ENCODE measurements around the gene THOC2. TPM values are rescaled to one million over a fixed set of nuclear protein-coding genes. Genes with fewer than 3 reads are reported as not detected.

The THOC2 gene
- total and polyA plus RNA-seq, 2 of the 8 experiments (the other 6 are each of a cell fraction or from before 2014, with no cell fraction given): 32.7 to 68.8 TPM

- no peak overlapping the region for H3K23ac ChIP-seq (ENCODE audit: insufficient read length)
- peaks cover 0 to 3% (median 0%) of the 10 kb centered on the region in 4 experiments; a peak in 2 of 7 replicates for H3K4me1 ChIP-seq (replicated peaks in 1 of 4; ENCODE audit: control insufficient read depth in 3 of 4, insufficient read depth in 4 of 4, low read length in 3 of 4)
- no peak overlapping the region for H3K14ac ChIP-seq (ENCODE audit: insufficient read length)
- H3K9me3 ChIP-seq (ENCODE audit: insufficient read depth in 2 of 2, low read depth in 1 of 2, low read length in 1 of 2): no peaks in the 10 kb centered on the region
- H3K18ac ChIP-seq (ENCODE audit: extremely low read depth, low read length): no peak overlapping the region
- ChIA-PET CTCF (ENCODE audit: partially characterized antibody) (interaction anchor here (1.3 kb wide), 1 partner anchor 13 kb away, joined by 6 read pairs; no protein-coding TSS in a partner anchor), POLR2A (ENCODE audit: partially characterized antibody) (interaction anchor here (1.5 kb wide), 1 partner anchor 10 kb away, joined by 4 read pairs; the partner anchor contains the start of gene THOC2)
- H3K27me3 ChIP-seq (replicated peaks in 1 of 4; ENCODE audit: control insufficient read depth in 3 of 4, extremely low read depth in 1 of 4, insufficient read depth in 3 of 4, low read length in 3 of 4): no peaks in the 10 kb centered on the region
- no peak overlapping the region for H4K5ac ChIP-seq (ENCODE audit: insufficient read length, low read depth, low read length)
- H3K4ac ChIP-seq (replicated peaks; ENCODE audit: insufficient read length, low read depth, low read length): no peak overlapping the region
- H2AFZ ChIP-seq (ENCODE audit: low read length): no peak overlapping the region
- H4K91ac ChIP-seq (replicated peaks; ENCODE audit: insufficient read length, low read length): no peak overlapping the region
- H3K27ac ChIP-seq (ENCODE audit: low read depth, low read length): no peak overlapping the region
- no peak overlapping the region for H2AK5ac ChIP-seq (ENCODE audit: low read depth, low read length)
- no peak overlapping the region for H2BK15ac ChIP-seq (ENCODE audit: low read length)
- H4K8ac ChIP-seq (ENCODE audit: extremely low read depth, insufficient read depth, low read length): no peak overlapping the region
- no peak overlapping the region for H3K56ac ChIP-seq (replicated peaks; ENCODE audit: insufficient read length, low read depth, low read length)
- H2BK12ac ChIP-seq (ENCODE audit: low read depth, low read length): no peak overlapping the region
- no peak for FAIRE-seq
- no peak overlapping the region for H3K4me2 ChIP-seq (ENCODE audit: insufficient read depth in 1 of 2, low read depth in 2 of 2, low read length in 2 of 2)
- H2BK5ac ChIP-seq (ENCODE audit: low read depth, low read length): no peak overlapping the region
- no peak for DNase-seq (ENCODE audit: low read depth in 1 of 2, low spot score in 2 of 2)
- WGBS, 2 experiments (ENCODE audit: extremely low coverage in 1 of 2, insufficient coverage in 1 of 2, insufficient read length in 1 of 2, insufficient replicate concordance in 2 of 2, low coverage in 1 of 2, low lambda C conversion rate in 2 of 2, missing lambda C conversion rate in 1 of 2): 100% methylated on average over 1 of the region's 1 CpG; no CpG with 5 or more reads in 1 of the 2 experiments
- no peak overlapping the region for H3K4me3 ChIP-seq (ENCODE audit: extremely low read depth in 1 of 4, insufficient read depth in 2 of 4, low read depth in 3 of 4, low read length in 4 of 4)
- H3K23me2 ChIP-seq (ENCODE audit: low read depth, low read length): no peaks in the 10 kb centered on the region
- H3K79me2 ChIP-seq (ENCODE audit: control insufficient read depth in 1 of 2, insufficient read depth in 2 of 2, low read length in 2 of 2): no peaks in the 10 kb centered on the region
- H2BK120ac ChIP-seq (replicated peaks; ENCODE audit: low read depth, low read length): no peak overlapping the region
- no peaks in the 10 kb centered on the region for H3K36me3 ChIP-seq (ENCODE audit: control insufficient read depth in 2 of 4, insufficient read depth in 4 of 4, low read length in 3 of 4)
- no peaks in the 10 kb centered on the region for H4K20me1 ChIP-seq (replicated peaks in 1 of 2; ENCODE audit: control insufficient read depth in 1 of 2, insufficient read depth in 2 of 2, low read length in 2 of 2)
- no peak overlapping the region for H2BK20ac ChIP-seq (ENCODE audit: low read length)
- H3K79me1 ChIP-seq (ENCODE audit: low read depth, low read length): no peaks in the 10 kb centered on the region
- TF ChIP-seq ATF2 (IDR thresholded peaks at IDR 0.05; ENCODE audit: low read length) (no peak), TAF7 (optimal IDR thresholded peaks at IDR 0.05; ENCODE audit: borderline replicate concordance, low read depth, low read length) (no peak), RNF2 (IDR thresholded peaks at IDR 0.05; ENCODE audit: borderline replicate concordance, low read depth, low read length, missing control alignments, poor library complexity, severe bottlenecking) (no peak)
- no peak overlapping the region for H3K9ac ChIP-seq (replicated peaks in 1 of 4; ENCODE audit: extremely low read depth in 1 of 4, low read depth in 3 of 4, low read length in 3 of 4)
These were observed 10.5 kb upstream of the THOC2 start for GRCh38 chrX:123743312-123743711.
